Hepatic stellate cell (primary cell): ENCODE measurements around the gene PICALM.
"Not testable (repeated sequence)": the region's sequence is repeated elsewhere in the genome, so short reads cannot be mapped to it uniquely, and the experiment has no call there.

ENCODE experiments used
- DNase-seq: peaks from one replicate; pipeline ENCODE4 v3.0.0; 2011; ENCODE audit warnings: low spot score

PICALM gene

GRCh38 chr11:86068951-86069407 lies at the start of gene PICALM:
TSS of gene PICALM (minus strand) at chr11:86069084. CDS start at chr11:86068780, 304 bp downstream.
- peak; percentile 93 for DNase-seq

- no peak for DNase-seq
Observed at GRCh38 chr11:86118253-86118652, 49.4 kb upstream of the PICALM start.

GRCh38 chr11:86117712-86118063 lies 48.8 kb upstream of the PICALM start:
- DNase-seq = no peak

- DNase-seq = no peak
Observed at GRCh38 chr11:86117001-86117711, 48.3 kb upstream of the PICALM start.

- peak; percentile 40 for DNase-seq
Observed at GRCh38 chr11:86116386-86116726, 47.5 kb upstream of the PICALM start.

- no peak for DNase-seq
Observed at GRCh38 chr11:86115542-86116385, 46.9 kb upstream of the PICALM start.

GRCh38 chr11:86108890-86109638 lies 40.2 kb upstream of the PICALM start:
- no peak for DNase-seq

GRCh38 chr11:86108191-86108590 lies 39.3 kb upstream of the PICALM start:
- no peak for DNase-seq

- peak; percentile 66 for DNase-seq
Observed at GRCh38 chr11:86106916-86107315, 38.0 kb upstream of the PICALM start.

- not testable (repeated sequence) for DNase-seq
Observed at GRCh38 chr11:86106031-86106430, 37.1 kb upstream of the PICALM start.

- DNase-seq = not testable (repeated sequence)
Observed at GRCh38 chr11:86105601-86106000, 36.7 kb upstream of the PICALM start.

- DNase-seq = no peak
Observed at GRCh38 chr11:86103808-86104207, 34.9 kb upstream of the PICALM start.

GRCh38 chr11:86101941-86102407 lies 33.1 kb upstream of the PICALM start:
- DNase-seq = peak; percentile 26

- no peak for DNase-seq
Observed at GRCh38 chr11:86101493-86101892, 32.6 kb upstream of the PICALM start.

- DNase-seq = no peak
Observed at GRCh38 chr11:86099874-86100273, 31.0 kb upstream of the PICALM start.

GRCh38 chr11:86097980-86098379 lies 29.1 kb upstream of the PICALM start:
- DNase-seq = no peak

GRCh38 chr11:86091566-86091965 lies 22.7 kb upstream of the PICALM start:
- no peak for DNase-seq

- DNase-seq = no peak
Observed at GRCh38 chr11:86091086-86091485, 22.2 kb upstream of the PICALM start.

- no peak for DNase-seq
Observed at GRCh38 chr11:86089659-86090058, 20.8 kb upstream of the PICALM start.

GRCh38 chr11:86087688-86088087 lies 18.8 kb upstream of the PICALM start:
- not testable (repeated sequence) for DNase-seq

GRCh38 chr11:86087256-86087655 lies 18.4 kb upstream of the PICALM start:
- no peak for DNase-seq

GRCh38 chr11:86081455-86081854 lies 12.6 kb upstream of the PICALM start:
- no peak for DNase-seq

GRCh38 chr11:86079421-86079820 lies 10.5 kb upstream of the PICALM start:
- DNase-seq = no peak
